KMS-11 (cell line): ENCODE measurements around the gene KCTD21.

Experiments
- H2AFZ ChIP-seq: fragments of 200-600 bp; sonication (generic); 2 replicates; pipeline ENCODE4 v1.6.1; 2016; ENCODE audit warnings: antibody characterized with exemption, mixed run types, low read depth
- H3K27ac ChIP-seq: fragments of 200-600 bp; sonication (generic); 2 replicates; pipeline ENCODE4 v1.6.1; 2016; ENCODE audit warnings: mild to moderate bottlenecking, mixed run types
- H3K27me3 ChIP-seq: fragments of 200-600 bp; sonication (generic); 2 replicates; pipeline ENCODE4 v1.6.1; 2017; ENCODE audit warnings: mild to moderate bottlenecking, low read depth, mixed run types, moderate library complexity; ENCODE audit not compliant: insufficient read depth
- H3K36me3 ChIP-seq: fragments of 200-600 bp; sonication (generic); 2 replicates; pipeline ENCODE4 v1.6.1; 2017; ENCODE audit warnings: mild to moderate bottlenecking, mixed run types; ENCODE audit not compliant: insufficient read depth
- H3K4me1 ChIP-seq: fragments of 200-600 bp; sonication (generic); 2 replicates; pipeline ENCODE4 v1.6.1; 2016; ENCODE audit warnings: mild to moderate bottlenecking, low read depth, mixed run types; ENCODE audit not compliant: poor library complexity, severe bottlenecking
- H3K4me2 ChIP-seq: fragments of 200-600 bp; sonication (generic); 2 replicates; pipeline ENCODE4 v1.7.0; 2016; ENCODE audit warnings: mild to moderate bottlenecking, mixed run types
- H3K4me3 ChIP-seq: fragments of 200-600 bp; sonication (generic); IDR thresholded peaks from 2 replicates; pipeline ENCODE4 v1.6.1; 2017; ENCODE audit warnings: low read depth, low read length, mixed read lengths; ENCODE audit not compliant: insufficient read depth
- H3K79me2 ChIP-seq: fragments of 200-600 bp; sonication (generic); 2 replicates; pipeline ENCODE4 v1.6.1; 2016; ENCODE audit warnings: low read depth, mixed run types; ENCODE audit not compliant: insufficient read depth
- H3K9ac ChIP-seq: fragments of 200-600 bp; sonication (generic); 2 replicates; pipeline ENCODE4 v1.6.1; 2016; ENCODE audit warnings: mild to moderate bottlenecking, mixed run types
- H4K20me1 ChIP-seq: fragments of 200-600 bp; sonication (generic); 2 replicates; pipeline ENCODE4 v1.6.1; 2016; ENCODE audit warnings: mild to moderate bottlenecking, mixed run types; ENCODE audit not compliant: insufficient read depth
- CTCF ChIP-seq: fragments of 200-600 bp; sonication (generic); conservative IDR thresholded peaks from 2 replicates; pipeline ENCODE4 v1.6.1; 2017; ENCODE audit warnings: low read depth, mild to moderate bottlenecking, antibody characterized with exemption, low read length, moderate library complexity, mixed read lengths

KCTD21 gene

GRCh38 chr11:78231962-78232501, 43.6 kb upstream of the KCTD21 start:
- Histone ChIP-seq H3K4me2 (0 out of 2 replicates have a peak overlapping the region, but pooled peaks have one; percentile 20), H2AFZ (no peak overlapping the region), H3K27me3 (no peaks in the 10 kb centered on the region), H3K27ac (no peak overlapping the region), H3K9ac (no peak overlapping the region), H3K4me3 (no peak overlapping the region), H3K79me2 (no peaks in the 10 kb centered on the region), H3K4me1 (peaks cover 24% of the 10 kb centered on the region), H3K36me3 (no peaks in the 10 kb centered on the region), H4K20me1 (no peaks in the 10 kb centered on the region)
- no peak for TF ChIP-seq CTCF

- H3K4me2 ChIP-seq, result no peak overlapping the region
- H2AFZ ChIP-seq, result no peak overlapping the region
- no peaks in the 10 kb centered on the region for H3K36me3 ChIP-seq
- no peak overlapping the region for H3K4me3 ChIP-seq
- H3K9ac ChIP-seq, result no peak overlapping the region
- H3K27ac ChIP-seq, result no peak overlapping the region
- no peak for TF ChIP-seq CTCF
- H3K27me3 ChIP-seq, result no peaks in the 10 kb centered on the region
- peaks cover 24% of the 10 kb centered on the region for H3K4me1 ChIP-seq
- no peaks in the 10 kb centered on the region for H4K20me1 ChIP-seq
- no peaks in the 10 kb centered on the region for H3K79me2 ChIP-seq
These were observed 41.9 kb upstream of the KCTD21 start for GRCh38 chr11:78230161-78230877.

- H3K27ac ChIP-seq, result no peak overlapping the region
- peaks cover 24% of the 10 kb centered on the region for H3K4me1 ChIP-seq
- H3K79me2 ChIP-seq, result no peaks in the 10 kb centered on the region
- no peak overlapping the region for H2AFZ ChIP-seq
- H3K4me2 ChIP-seq, result no peak overlapping the region
- TF ChIP-seq CTCF, result no peak
- no peaks in the 10 kb centered on the region for H4K20me1 ChIP-seq
- no peak overlapping the region for H3K9ac ChIP-seq
- no peak overlapping the region for H3K4me3 ChIP-seq
- H3K36me3 ChIP-seq, result no peaks in the 10 kb centered on the region
- no peaks in the 10 kb centered on the region for H3K27me3 ChIP-seq
These were observed 40.7 kb upstream of the KCTD21 start for GRCh38 chr11:78229106-78229505.

GRCh38 chr11:78228467-78228866, 40.0 kb upstream of the KCTD21 start:
- H3K27me3 ChIP-seq, result no peaks in the 10 kb centered on the region
- H2AFZ ChIP-seq, result no peak overlapping the region
- H3K36me3 ChIP-seq, result no peaks in the 10 kb centered on the region
- no peaks in the 10 kb centered on the region for H4K20me1 ChIP-seq
- no peak overlapping the region for H3K4me3 ChIP-seq
- no peaks in the 10 kb centered on the region for H3K79me2 ChIP-seq
- H3K4me1 ChIP-seq, result peaks cover 24% of the 10 kb centered on the region
- peak; percentile 78 for TF ChIP-seq CTCF
- no peak overlapping the region for H3K27ac ChIP-seq
- no peak overlapping the region for H3K9ac ChIP-seq
- H3K4me2 ChIP-seq, result no peak overlapping the region
